HEK293 (cell line): ENCODE measurements around the gene SNX10.

Source experiments
- CTCF ChIA-PET: fragments of 350-600 bp; formaldehyde crosslinking; extraction: SDS; loops from one replicate; lab custom pipeline; 2021; ENCODE audit warnings: antibody characterized with exemption; lab: Yijun Ruan, JAX
- POLR2A ChIA-PET: fragments of 300-600 bp; formaldehyde crosslinking; extraction: SDS; loops from one replicate; lab custom pipeline; 2020; ENCODE audit warnings: antibody characterized with exemption, inconsistent platforms; lab: Yijun Ruan, JAX
- H3K27ac ChIP-seq: fragments of 200-500 bp; sonication (Bioruptor generic); 2 replicates; pipeline ENCODE4 v1.5.1; 2014; ENCODE audit warnings: low read depth, low read length, control low read depth, inconsistent platforms; ENCODE audit errors: extremely low read depth
- H3K36me3 ChIP-seq, 2 experiments: fragments of 200-500 bp in 1 of 2; sonication (Bioruptor generic) in 1 of 2; 1 replicate in 1 of 2; 2 replicates in 1 of 2; pipeline ENCODE4 v1.5.1; 2014 to 2017; ENCODE audit warnings: inconsistent platforms in 2 of 2, low read length in 2 of 2; ENCODE audit not compliant: control insufficient read depth in 2 of 2, insufficient read depth in 1 of 2
- H3K4me1 ChIP-seq: fragments of 200-500 bp; sonication (Bioruptor generic); 2 replicates; pipeline ENCODE4 v1.5.1; 2014; ENCODE audit warnings: mild to moderate bottlenecking, low read length, inconsistent platforms; ENCODE audit not compliant: control insufficient read depth, insufficient read depth
- H3K4me3 ChIP-seq: 2 replicates; pipeline ENCODE4 v1.5.1; 2011; ENCODE audit warnings: low read depth, mild to moderate bottlenecking, control low read depth, low read length, moderate library complexity
- H3K9me3 ChIP-seq: fragments of 200-500 bp; sonication (Bioruptor generic); 2 replicates; pipeline ENCODE4 v1.5.1; 2014; ENCODE audit warnings: low read depth, low read length, inconsistent platforms; ENCODE audit not compliant: control insufficient read depth, insufficient read depth
- KLF16 ChIP-seq: fragments of 450-650 bp; formaldehyde crosslinking; IDR thresholded peaks from 2 replicates; pipeline ENCODE4 v1.5.1; 2017; ENCODE audit warnings: missing biosample characterization, missing genetic modification characterization
- KLF7 ChIP-seq: fragments of 450-650 bp; formaldehyde crosslinking; IDR thresholded peaks from 2 replicates; pipeline ENCODE4 v1.5.1; 2016; ENCODE audit warnings: missing biosample characterization, missing genetic modification characterization, borderline replicate concordance
- MEIS1 ChIP-seq: sonication (generic); formaldehyde crosslinking; IDR thresholded peaks from 2 replicates; pipeline ENCODE4 v1.8.1; 2022; ENCODE audit warnings: missing genetic modification reagents, mild to moderate bottlenecking, borderline replicate concordance
- WT1 ChIP-seq: fragments of 450-650 bp; formaldehyde crosslinking; IDR thresholded peaks from 2 replicates; pipeline ENCODE4 v1.5.1; 2016; ENCODE audit warnings: missing biosample characterization, missing genetic modification characterization
- ZFP37 ChIP-seq: fragments of 450-650 bp; formaldehyde crosslinking; IDR thresholded peaks from 2 replicates; pipeline ENCODE4 v1.5.1; 2016; ENCODE audit warnings: missing biosample characterization, missing genetic modification characterization
- ZIC2 ChIP-seq: fragments of 450-650 bp; formaldehyde crosslinking; IDR thresholded peaks from 2 replicates; pipeline ENCODE4 v1.5.1; 2016; ENCODE audit warnings: missing biosample characterization, missing genetic modification characterization
- ZNF23 ChIP-seq: fragments of 450-650 bp; formaldehyde crosslinking; IDR thresholded peaks from 2 replicates; pipeline ENCODE4 v1.5.1; 2016; ENCODE audit warnings: missing biosample characterization, missing genetic modification characterization, borderline replicate concordance
- ZNF266 ChIP-seq: fragments of 450-650 bp; formaldehyde crosslinking; IDR thresholded peaks from 2 replicates; pipeline ENCODE4 v1.5.1; 2016; ENCODE audit warnings: missing biosample characterization, missing genetic modification characterization, low read depth
- ZNF324 ChIP-seq: fragments of 450-650 bp; formaldehyde crosslinking; IDR thresholded peaks from 2 replicates; pipeline ENCODE4 v1.5.1; 2016; ENCODE audit warnings: missing biosample characterization, missing genetic modification characterization
- ZNF354C ChIP-seq: fragments of 450-650 bp; formaldehyde crosslinking; IDR thresholded peaks from 2 replicates; pipeline ENCODE4 v1.5.1; 2016; ENCODE audit warnings: missing biosample characterization, missing genetic modification characterization, low read depth, borderline replicate concordance
- ZNF433 ChIP-seq: fragments of 450-650 bp; formaldehyde crosslinking; IDR thresholded peaks from 2 replicates; pipeline ENCODE4 v1.5.1; 2016; ENCODE audit warnings: missing biosample characterization, missing genetic modification characterization, low read depth
- ZNF501 ChIP-seq: fragments of 450-650 bp; formaldehyde crosslinking; IDR thresholded peaks from 2 replicates; pipeline ENCODE4 v1.5.1; 2016; ENCODE audit warnings: missing biosample characterization, missing genetic modification characterization
- ZNF558 ChIP-seq: fragments of 450-650 bp; formaldehyde crosslinking; IDR thresholded peaks from 2 replicates; pipeline ENCODE4 v1.5.1; 2016; ENCODE audit warnings: missing biosample characterization, missing genetic modification characterization
- ZNF747 ChIP-seq: fragments of 450-650 bp; formaldehyde crosslinking; IDR thresholded peaks from 2 replicates; pipeline ENCODE4 v1.5.1; 2016; ENCODE audit warnings: missing biosample characterization, missing genetic modification characterization
- ZNF843 ChIP-seq: fragments of 450-650 bp; formaldehyde crosslinking; IDR thresholded peaks from 2 replicates; pipeline ENCODE4 v1.5.1; 2016; ENCODE audit warnings: missing biosample characterization, missing genetic modification characterization
- TF ChIP-seq, protein P1 (sequence below): fragments of 450-650 bp; formaldehyde crosslinking; IDR thresholded peaks from 2 replicates; pipeline ENCODE4 v1.5.1; 2016; ENCODE audit warnings: missing biosample characterization, missing genetic modification characterization, low read depth
- TF ChIP-seq, protein P2 (sequence below): fragments of 450-650 bp; formaldehyde crosslinking; IDR thresholded peaks from 2 replicates; pipeline ENCODE4 v1.5.1; 2016; ENCODE audit warnings: missing biosample characterization, missing genetic modification characterization
- TF ChIP-seq, protein P3 (sequence below): fragments of 450-650 bp; formaldehyde crosslinking; IDR thresholded peaks from 2 replicates; pipeline ENCODE4 v1.5.1; 2017; ENCODE audit warnings: missing biosample characterization, missing genetic modification characterization
- TF ChIP-seq, protein P4 (sequence below): fragments of 450-650 bp; formaldehyde crosslinking; conservative IDR thresholded peaks from 2 replicates; pipeline ENCODE4 v1.5.1; 2016; ENCODE audit warnings: low read depth, missing biosample characterization, missing genetic modification characterization
- TF ChIP-seq, protein P5 (sequence below): IDR thresholded peaks from 2 replicates; pipeline ENCODE4 v1.6.1; 2011; ENCODE audit warnings: mild to moderate bottlenecking, low read depth, low read length, borderline replicate concordance

The SNX10 gene

DNA sequence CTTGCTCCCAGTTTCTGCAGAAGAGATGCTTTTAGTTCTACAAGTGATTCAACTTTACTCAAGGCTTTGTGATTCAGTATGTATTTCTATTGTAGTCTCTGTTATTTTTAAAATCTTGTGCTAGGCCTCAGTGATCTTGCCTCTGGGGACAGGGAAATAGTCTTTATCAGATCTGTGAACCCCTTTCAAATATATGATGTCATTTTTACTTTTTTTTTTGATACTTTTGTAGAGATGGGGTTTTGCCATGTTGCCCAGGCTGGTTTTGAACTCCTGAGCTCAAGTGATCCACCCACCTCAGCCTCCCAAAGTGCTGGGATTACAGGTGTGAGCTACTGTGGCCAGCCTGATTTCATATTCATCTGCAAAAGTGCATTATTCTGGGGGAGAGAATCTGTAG, 3.4 kb downstream of the SNX10 start:
- CTCF ChIA-PET, result no interaction called here
- H3K9me3 ChIP-seq, result no peaks in the 10 kb centered on the region
- no peak overlapping the region for H3K27ac ChIP-seq
- no peaks in the 10 kb centered on the region for H3K4me1 ChIP-seq
- no peak overlapping the region for H3K4me3 ChIP-seq
- H3K36me3 ChIP-seq, result no peaks in the 10 kb centered on the region
- no peak for TF ChIP-seq ZNF433 (tag by site-specific recombination)
- TF ChIP-seq, protein P1, sequence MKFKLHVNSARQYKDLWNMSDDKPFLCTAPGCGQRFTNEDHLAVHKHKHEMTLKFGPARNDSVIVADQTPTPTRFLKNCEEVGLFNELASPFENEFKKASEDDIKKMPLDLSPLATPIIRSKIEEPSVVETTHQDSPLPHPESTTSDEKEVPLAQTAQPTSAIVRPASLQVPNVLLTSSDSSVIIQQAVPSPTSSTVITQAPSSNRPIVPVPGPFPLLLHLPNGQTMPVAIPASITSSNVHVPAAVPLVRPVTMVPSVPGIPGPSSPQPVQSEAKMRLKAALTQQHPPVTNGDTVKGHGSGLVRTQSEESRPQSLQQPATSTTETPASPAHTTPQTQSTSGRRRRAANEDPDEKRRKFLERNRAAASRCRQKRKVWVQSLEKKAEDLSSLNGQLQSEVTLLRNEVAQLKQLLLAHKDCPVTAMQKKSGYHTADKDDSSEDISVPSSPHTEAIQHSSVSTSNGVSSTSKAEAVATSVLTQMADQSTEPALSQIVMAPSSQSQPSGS (tag by site-specific recombination), result peak; percentile 37; the same call in 1 of the 2 replicates
- TF ChIP-seq, all 188 proteins: peak for 1
- POLR2A ChIA-PET, result no interaction called here

DNA sequence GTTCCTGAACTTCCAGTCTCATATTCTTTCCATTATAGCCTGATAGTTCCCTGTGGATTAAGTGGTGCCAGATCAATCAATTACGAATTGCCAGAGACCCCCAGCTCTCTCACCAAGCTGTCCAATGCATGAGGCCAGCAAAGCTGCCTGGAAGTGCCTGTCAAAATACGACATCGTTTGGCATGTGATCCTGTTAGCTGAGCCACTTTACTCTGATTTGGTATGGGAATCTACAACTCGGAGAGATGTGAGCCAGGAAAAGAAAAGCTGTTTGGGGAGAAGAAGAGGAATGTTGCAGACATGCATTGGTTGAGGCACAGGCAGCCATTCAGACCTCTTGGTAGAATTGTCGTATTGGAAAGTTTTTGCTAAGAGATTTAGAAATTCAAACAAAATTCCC, 3.9 kb downstream of the SNX10 start:
- no peaks in the 10 kb centered on the region for H3K9me3 ChIP-seq
- POLR2A ChIA-PET, result no interaction called here
- no peaks in the 10 kb centered on the region; a peak in 1 of 3 replicates for H3K36me3 ChIP-seq
- TF ChIP-seq KLF7 (no peak), ZNF747 (tag by site-specific recombination) (no peak), WT1 (tag by site-specific recombination) (no peak), ZIC2 (no peak), ZNF843 (tag by site-specific recombination) (no peak), ZNF558 (tag by site-specific recombination) (no peak), ZNF266 (tag by site-specific recombination) (no peak), ZNF23 (no peak), ZNF324 (no peak), ZNF354C (tag by site-specific recombination) (no peak), ZNF501 (no peak)
- TF ChIP-seq, protein P2, sequence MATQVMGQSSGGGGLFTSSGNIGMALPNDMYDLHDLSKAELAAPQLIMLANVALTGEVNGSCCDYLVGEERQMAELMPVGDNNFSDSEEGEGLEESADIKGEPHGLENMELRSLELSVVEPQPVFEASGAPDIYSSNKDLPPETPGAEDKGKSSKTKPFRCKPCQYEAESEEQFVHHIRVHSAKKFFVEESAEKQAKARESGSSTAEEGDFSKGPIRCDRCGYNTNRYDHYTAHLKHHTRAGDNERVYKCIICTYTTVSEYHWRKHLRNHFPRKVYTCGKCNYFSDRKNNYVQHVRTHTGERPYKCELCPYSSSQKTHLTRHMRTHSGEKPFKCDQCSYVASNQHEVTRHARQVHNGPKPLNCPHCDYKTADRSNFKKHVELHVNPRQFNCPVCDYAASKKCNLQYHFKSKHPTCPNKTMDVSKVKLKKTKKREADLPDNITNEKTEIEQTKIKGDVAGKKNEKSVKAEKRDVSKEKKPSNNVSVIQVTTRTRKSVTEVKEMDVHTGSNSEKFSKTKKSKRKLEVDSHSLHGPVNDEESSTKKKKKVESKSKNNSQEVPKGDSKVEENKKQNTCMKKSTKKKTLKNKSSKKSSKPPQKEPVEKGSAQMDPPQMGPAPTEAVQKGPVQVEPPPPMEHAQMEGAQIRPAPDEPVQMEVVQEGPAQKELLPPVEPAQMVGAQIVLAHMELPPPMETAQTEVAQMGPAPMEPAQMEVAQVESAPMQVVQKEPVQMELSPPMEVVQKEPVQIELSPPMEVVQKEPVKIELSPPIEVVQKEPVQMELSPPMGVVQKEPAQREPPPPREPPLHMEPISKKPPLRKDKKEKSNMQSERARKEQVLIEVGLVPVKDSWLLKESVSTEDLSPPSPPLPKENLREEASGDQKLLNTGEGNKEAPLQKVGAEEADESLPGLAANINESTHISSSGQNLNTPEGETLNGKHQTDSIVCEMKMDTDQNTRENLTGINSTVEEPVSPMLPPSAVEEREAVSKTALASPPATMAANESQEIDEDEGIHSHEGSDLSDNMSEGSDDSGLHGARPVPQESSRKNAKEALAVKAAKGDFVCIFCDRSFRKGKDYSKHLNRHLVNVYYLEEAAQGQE, result no peak
- TF ChIP-seq, protein P3, sequence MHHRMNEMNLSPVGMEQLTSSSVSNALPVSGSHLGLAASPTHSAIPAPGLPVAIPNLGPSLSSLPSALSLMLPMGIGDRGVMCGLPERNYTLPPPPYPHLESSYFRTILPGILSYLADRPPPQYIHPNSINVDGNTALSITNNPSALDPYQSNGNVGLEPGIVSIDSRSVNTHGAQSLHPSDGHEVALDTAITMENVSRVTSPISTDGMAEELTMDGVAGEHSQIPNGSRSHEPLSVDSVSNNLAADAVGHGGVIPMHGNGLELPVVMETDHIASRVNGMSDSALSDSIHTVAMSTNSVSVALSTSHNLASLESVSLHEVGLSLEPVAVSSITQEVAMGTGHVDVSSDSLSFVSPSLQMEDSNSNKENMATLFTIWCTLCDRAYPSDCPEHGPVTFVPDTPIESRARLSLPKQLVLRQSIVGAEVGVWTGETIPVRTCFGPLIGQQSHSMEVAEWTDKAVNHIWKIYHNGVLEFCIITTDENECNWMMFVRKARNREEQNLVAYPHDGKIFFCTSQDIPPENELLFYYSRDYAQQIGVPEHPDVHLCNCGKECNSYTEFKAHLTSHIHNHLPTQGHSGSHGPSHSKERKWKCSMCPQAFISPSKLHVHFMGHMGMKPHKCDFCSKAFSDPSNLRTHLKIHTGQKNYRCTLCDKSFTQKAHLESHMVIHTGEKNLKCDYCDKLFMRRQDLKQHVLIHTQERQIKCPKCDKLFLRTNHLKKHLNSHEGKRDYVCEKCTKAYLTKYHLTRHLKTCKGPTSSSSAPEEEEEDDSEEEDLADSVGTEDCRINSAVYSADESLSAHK, result no peak
- H3K4me1 ChIP-seq, result no peaks in the 10 kb centered on the region
- CTCF ChIA-PET, result no interaction called here
- H3K27ac ChIP-seq, result no peak overlapping the region
- H3K4me3 ChIP-seq, result no peak overlapping the region

DNA sequence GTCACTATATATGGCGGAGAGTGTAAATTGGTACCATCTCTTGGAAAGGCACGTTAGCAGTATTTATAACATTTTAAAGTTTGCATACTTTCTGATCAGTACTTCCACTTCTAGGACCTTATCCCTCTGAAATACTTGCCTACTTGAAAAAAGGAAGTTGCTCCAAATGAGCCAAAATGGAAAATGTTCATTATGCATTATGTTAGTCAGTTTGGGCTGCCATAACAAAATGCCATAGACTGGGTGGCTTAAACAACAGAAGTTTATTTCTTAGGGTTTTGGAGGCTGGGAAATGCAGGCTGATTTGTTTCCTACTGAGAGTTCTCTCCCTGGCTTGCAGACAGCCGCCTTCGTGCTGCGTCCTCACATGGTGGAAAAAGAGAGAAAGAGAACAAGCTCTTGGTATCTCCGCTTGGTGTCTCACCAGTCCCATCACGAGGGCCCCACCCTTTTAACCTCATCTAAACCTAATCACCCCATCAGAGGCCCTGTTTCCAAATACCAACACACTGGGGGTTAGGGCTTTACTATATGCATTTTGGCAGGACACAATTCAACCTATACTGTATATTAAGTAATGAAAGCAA, 6.9 kb downstream of the SNX10 start:
- CTCF ChIA-PET, result no interaction called here
- no peak overlapping the region for H3K4me3 ChIP-seq
- no peak overlapping the region for H3K27ac ChIP-seq
- peaks cover 0 to 2% of the 10 kb centered on the region in 2 experiments; a peak in 2 of 3 replicates for H3K36me3 ChIP-seq
- no peaks in the 10 kb centered on the region for H3K9me3 ChIP-seq
- no peaks in the 10 kb centered on the region for H3K4me1 ChIP-seq
- POLR2A ChIA-PET, result no interaction called here
- no peak for TF ChIP-seq ZFP37 (tag by site-specific recombination)
- TF ChIP-seq, protein P4, sequence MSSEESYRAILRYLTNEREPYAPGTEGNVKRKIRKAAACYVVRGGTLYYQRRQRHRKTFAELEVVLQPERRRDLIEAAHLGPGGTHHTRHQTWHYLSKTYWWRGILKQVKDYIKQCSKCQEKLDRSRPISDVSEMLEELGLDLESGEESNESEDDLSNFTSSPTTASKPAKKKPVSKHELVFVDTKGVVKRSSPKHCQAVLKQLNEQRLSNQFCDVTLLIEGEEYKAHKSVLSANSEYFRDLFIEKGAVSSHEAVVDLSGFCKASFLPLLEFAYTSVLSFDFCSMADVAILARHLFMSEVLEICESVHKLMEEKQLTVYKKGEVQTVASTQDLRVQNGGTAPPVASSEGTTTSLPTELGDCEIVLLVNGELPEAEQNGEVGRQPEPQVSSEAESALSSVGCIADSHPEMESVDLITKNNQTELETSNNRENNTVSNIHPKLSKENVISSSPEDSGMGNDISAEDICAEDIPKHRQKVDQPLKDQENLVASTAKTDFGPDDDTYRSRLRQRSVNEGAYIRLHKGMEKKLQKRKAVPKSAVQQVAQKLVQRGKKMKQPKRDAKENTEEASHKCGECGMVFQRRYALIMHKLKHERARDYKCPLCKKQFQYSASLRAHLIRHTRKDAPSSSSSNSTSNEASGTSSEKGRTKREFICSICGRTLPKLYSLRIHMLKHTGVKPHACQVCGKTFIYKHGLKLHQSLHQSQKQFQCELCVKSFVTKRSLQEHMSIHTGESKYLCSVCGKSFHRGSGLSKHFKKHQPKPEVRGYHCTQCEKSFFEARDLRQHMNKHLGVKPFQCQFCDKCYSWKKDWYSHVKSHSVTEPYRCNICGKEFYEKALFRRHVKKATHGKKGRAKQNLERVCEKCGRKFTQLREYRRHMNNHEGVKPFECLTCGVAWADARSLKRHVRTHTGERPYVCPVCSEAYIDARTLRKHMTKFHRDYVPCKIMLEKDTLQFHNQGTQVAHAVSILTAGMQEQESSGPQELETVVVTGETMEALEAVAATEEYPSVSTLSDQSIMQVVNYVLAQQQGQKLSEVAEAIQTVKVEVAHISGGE (tag by site-specific recombination), result no peak
- TF ChIP-seq, protein P5, sequence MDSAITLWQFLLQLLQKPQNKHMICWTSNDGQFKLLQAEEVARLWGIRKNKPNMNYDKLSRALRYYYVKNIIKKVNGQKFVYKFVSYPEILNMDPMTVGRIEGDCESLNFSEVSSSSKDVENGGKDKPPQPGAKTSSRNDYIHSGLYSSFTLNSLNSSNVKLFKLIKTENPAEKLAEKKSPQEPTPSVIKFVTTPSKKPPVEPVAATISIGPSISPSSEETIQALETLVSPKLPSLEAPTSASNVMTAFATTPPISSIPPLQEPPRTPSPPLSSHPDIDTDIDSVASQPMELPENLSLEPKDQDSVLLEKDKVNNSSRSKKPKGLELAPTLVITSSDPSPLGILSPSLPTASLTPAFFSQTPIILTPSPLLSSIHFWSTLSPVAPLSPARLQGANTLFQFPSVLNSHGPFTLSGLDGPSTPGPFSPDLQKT, result no peak
- no peak for TF ChIP-seq MEIS1 (CRISPR knock-in tag)
- no peak for TF ChIP-seq KLF16 (tag by site-specific recombination)
